ENCODE data around the gene PRR33.

The PRR33 gene

DNA sequence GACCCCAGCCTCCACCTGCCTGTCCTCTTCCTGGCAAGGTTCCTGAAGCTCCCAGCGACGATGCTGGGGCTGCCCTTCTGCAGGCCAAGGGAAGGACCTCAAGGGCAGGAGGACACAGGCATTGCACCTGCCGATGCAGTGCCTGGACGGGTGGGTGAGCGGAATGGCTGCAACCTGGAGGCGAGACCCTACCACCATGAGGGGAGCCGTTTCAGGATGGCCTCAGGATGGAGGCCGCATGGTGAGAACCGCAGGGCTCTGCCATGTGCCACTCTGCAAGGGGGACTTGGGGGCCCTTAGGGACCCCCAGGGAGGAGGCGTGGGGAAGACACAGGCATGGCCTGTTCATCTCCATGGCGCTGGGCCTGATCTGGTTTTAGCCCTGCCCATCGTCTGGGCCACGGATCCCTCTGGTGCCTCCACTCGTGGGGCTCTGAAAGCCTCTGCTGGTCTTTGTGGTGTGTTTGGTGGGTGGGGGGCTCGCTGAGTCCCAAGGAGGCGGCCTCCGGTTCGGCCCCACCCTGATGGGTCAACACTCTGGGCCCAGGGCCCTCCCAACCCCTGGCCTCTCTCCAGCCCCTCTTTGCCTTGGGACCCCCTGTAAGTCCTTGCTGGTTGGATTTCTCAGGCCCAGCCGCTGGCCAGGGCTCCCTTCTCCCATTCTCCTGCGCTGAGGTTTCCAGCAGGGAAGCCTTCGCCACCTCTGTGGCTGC lies 40.1 kb downstream of the PRR33 start:
- Histone ChIP-seq H3K4me2 (ENCODE audit: low read length) (peak overlapping the region; percentile 79), H3K4me1 (ENCODE audit: low read length) (peaks cover 49% of the 10 kb centered on the region), H4K20me1 (ENCODE audit: insufficient read depth, low read length) (peaks cover 25% of the 10 kb centered on the region), H3K4me3 (ENCODE audit: low read length) (peak overlapping the region; percentile 95), H3K36me3 (replicated peaks; ENCODE audit: low read depth, low read length) (peaks cover 25% of the 10 kb centered on the region), H3K79me2 (ENCODE audit: low read length) (peaks cover 54% of the 10 kb centered on the region), H3K9ac (ENCODE audit: low read length) (peak overlapping the region; percentile 95), H3K9me3 (ENCODE audit: insufficient read depth, low read length) (peaks cover 4% of the 10 kb centered on the region; the same call in 1 of the 2 replicates), H3K27ac (ENCODE audit: low read length) (peak overlapping the region; percentile 97), H2AFZ (ENCODE audit: low read depth, low read length) (no peak overlapping the region), H3K27me3 (ENCODE audit: low read depth, low read length) (peaks cover 1% of the 10 kb centered on the region)
- TF ChIP-seq EZH2phosphoT487 (IDR thresholded peaks at IDR 0.05; ENCODE audit: low read depth), result no peak
- TF ChIP-seq, protein P1, sequence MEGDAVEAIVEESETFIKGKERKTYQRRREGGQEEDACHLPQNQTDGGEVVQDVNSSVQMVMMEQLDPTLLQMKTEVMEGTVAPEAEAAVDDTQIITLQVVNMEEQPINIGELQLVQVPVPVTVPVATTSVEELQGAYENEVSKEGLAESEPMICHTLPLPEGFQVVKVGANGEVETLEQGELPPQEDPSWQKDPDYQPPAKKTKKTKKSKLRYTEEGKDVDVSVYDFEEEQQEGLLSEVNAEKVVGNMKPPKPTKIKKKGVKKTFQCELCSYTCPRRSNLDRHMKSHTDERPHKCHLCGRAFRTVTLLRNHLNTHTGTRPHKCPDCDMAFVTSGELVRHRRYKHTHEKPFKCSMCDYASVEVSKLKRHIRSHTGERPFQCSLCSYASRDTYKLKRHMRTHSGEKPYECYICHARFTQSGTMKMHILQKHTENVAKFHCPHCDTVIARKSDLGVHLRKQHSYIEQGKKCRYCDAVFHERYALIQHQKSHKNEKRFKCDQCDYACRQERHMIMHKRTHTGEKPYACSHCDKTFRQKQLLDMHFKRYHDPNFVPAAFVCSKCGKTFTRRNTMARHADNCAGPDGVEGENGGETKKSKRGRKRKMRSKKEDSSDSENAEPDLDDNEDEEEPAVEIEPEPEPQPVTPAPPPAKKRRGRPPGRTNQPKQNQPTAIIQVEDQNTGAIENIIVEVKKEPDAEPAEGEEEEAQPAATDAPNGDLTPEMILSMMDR (IDR thresholded peaks at IDR 0.05; ENCODE audit: low read depth, low read length), result no peak

DNA sequence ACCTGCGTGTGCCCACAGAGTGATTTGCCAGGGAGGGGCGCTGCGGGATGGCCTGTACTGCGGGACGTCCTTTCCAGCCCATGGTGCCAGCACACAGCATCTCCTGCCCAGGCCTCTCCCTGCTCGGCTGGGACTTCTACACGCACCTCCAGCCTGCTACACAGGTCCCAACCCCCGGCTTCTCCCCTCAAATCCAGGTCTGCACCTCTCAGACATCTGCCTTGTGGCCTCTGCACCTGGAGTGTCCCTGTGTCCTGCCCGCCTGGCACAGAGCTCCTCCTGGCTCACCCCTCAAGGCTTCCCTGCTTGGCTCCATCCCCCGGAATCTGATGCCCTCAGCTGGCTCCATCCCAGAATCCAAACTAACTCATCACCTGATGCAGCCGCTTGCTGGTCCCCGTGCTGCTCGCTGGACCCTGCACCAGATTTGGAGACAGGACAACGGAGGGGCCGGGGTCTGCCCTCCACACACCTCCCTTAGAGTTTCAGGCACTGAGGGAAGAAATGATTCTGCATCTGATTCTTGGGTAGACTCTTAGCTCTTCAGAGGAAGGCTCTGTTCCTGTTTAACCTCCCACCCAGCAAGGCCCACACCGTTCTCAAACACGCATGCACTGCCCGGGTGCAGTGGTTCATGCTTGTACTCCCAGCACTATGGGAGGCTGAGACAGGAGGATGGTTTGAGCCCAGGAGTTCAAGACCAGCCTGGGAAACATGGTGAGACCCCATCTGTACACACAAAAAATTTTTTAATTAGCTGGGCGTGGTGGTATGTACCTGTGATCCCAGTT lies 42.9 kb downstream of the PRR33 start:
- Histone ChIP-seq H3K4me2 (ENCODE audit: low read length) (no peak overlapping the region), H3K79me2 (ENCODE audit: low read length) (peaks cover 26% of the 10 kb centered on the region), H3K9ac (ENCODE audit: low read length) (no peak overlapping the region), H2AFZ (ENCODE audit: low read depth, low read length) (no peak overlapping the region), H3K36me3 (replicated peaks; ENCODE audit: low read depth, low read length) (peaks cover 5% of the 10 kb centered on the region), H3K27ac (ENCODE audit: low read length) (no peak overlapping the region), H3K4me3 (ENCODE audit: low read length) (no peak overlapping the region), H3K27me3 (ENCODE audit: low read depth, low read length) (peaks cover 24% of the 10 kb centered on the region), H4K20me1 (ENCODE audit: insufficient read depth, low read length) (no peaks in the 10 kb centered on the region), H3K4me1 (ENCODE audit: low read length) (peaks cover 58% of the 10 kb centered on the region), H3K9me3 (ENCODE audit: insufficient read depth, low read length) (peaks cover 4% of the 10 kb centered on the region; the same call in 1 of the 2 replicates)
- TF ChIP-seq EZH2phosphoT487 (IDR thresholded peaks at IDR 0.05; ENCODE audit: low read depth), result no peak
- TF ChIP-seq, protein P1 (IDR thresholded peaks at IDR 0.05; ENCODE audit: low read depth, low read length), result no peak

DNA sequence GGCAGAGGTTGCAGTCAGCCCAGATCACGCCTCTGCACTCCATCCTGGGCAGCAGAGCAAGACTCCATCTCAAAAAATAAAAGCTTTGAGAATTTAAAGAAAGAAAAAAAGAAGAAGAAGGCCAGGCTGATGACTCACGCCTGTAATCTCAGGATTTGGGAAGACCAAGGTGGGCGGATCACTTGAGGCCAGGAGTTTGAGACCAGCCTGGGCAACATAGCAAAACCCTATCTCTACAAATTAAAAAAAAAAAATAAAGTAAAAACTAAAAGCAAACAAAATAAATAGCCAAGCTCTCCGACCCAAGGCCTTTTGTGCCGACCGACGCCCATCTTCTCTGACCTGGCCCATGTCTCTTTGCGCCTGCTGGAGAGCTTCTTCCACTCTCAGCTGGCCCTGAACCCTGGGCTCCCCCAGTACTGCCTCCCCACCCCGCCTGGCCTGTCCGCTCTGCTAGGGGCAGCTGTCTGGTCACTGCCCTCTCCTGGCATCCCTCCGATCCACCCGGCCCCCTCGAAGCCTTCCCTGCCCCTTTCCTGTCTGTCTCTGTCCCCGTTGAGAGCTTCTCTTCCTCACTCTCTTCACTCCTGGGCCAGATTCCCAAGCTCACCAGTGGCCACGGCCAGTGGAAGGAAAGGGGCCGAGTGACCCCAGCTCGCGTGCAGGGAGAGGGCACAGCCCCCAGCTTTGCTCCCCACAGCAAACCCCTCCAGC lies 43.6 kb downstream of the PRR33 start:
- H3K4me3 ChIP-seq (ENCODE audit: low read length), result no peak overlapping the region
- peaks cover 28% of the 10 kb centered on the region for H3K27me3 ChIP-seq (ENCODE audit: low read depth, low read length)
- H3K4me2 ChIP-seq (ENCODE audit: low read length), result no peak overlapping the region
- H3K79me2 ChIP-seq (ENCODE audit: low read length), result peaks cover 19% of the 10 kb centered on the region
- no peak overlapping the region for H3K27ac ChIP-seq (ENCODE audit: low read length)
- H4K20me1 ChIP-seq (ENCODE audit: insufficient read depth, low read length), result no peaks in the 10 kb centered on the region
- no peak overlapping the region for H3K9ac ChIP-seq (ENCODE audit: low read length)
- no peaks in the 10 kb centered on the region for H3K36me3 ChIP-seq (replicated peaks; ENCODE audit: low read depth, low read length)
- peaks cover 4% of the 10 kb centered on the region; the same call in 1 of the 2 replicates for H3K9me3 ChIP-seq (ENCODE audit: insufficient read depth, low read length)
- TF ChIP-seq EZH2phosphoT487 (IDR thresholded peaks at IDR 0.05; ENCODE audit: low read depth), result no peak
- TF ChIP-seq, protein P1 (IDR thresholded peaks at IDR 0.05; ENCODE audit: low read depth, low read length), result no peak
- no peak overlapping the region for H2AFZ ChIP-seq (ENCODE audit: low read depth, low read length)
- peaks cover 65% of the 10 kb centered on the region for H3K4me1 ChIP-seq (ENCODE audit: low read length)

Data from OCI-LY3 (cell line).